ENCODE data around the gene DIAPH3. TPM values are rescaled to one million over a fixed set of nuclear protein-coding genes. Genes with fewer than 3 reads are reported as not detected.

DIAPH3 gene
- total RNA-seq, 6 experiments from 2014 or later: 18.4 to 38.5 (median 37.5) TPM

DNA sequence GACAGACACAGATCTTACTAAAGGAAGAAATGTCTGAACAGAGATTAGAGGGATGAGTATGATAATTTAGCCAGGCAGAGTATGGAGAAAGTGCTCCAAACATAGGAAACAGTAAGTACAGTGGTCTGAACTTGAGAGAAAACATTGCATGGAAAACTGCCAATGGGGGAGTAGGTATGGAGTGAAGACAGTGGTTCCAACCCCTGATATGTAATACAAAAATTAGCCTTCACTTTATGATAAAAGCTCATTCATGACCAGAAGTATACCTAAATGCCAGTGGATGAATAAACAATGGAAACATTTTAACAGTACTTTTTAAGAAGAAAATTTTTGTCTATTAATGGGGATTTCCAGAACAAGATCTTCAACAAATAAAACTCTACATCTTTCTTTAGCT lies 334.0 kb downstream of the DIAPH3 start:
- TF ChIP-seq, protein P1, sequence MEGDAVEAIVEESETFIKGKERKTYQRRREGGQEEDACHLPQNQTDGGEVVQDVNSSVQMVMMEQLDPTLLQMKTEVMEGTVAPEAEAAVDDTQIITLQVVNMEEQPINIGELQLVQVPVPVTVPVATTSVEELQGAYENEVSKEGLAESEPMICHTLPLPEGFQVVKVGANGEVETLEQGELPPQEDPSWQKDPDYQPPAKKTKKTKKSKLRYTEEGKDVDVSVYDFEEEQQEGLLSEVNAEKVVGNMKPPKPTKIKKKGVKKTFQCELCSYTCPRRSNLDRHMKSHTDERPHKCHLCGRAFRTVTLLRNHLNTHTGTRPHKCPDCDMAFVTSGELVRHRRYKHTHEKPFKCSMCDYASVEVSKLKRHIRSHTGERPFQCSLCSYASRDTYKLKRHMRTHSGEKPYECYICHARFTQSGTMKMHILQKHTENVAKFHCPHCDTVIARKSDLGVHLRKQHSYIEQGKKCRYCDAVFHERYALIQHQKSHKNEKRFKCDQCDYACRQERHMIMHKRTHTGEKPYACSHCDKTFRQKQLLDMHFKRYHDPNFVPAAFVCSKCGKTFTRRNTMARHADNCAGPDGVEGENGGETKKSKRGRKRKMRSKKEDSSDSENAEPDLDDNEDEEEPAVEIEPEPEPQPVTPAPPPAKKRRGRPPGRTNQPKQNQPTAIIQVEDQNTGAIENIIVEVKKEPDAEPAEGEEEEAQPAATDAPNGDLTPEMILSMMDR (IDR thresholded peaks at IDR 0.05): no peak
- no peaks in the 10 kb centered on the region for H3K9me3 Mint-ChIP-seq
- no peak overlapping the region for H3K4me3 Mint-ChIP-seq
- H3K27ac Mint-ChIP-seq: no peak overlapping the region
- peaks cover 5% of the 10 kb centered on the region for H3K4me1 Mint-ChIP-seq (ENCODE audit: low read depth)
- DNase-seq: no peak
- H3K27me3 Mint-ChIP-seq (ENCODE audit: insufficient read depth): no peaks in the 10 kb centered on the region
- H3K36me3 Mint-ChIP-seq (ENCODE audit: low read depth): peaks cover 5% of the 10 kb centered on the region; the same call in 1 of the 2 replicates

DNA sequence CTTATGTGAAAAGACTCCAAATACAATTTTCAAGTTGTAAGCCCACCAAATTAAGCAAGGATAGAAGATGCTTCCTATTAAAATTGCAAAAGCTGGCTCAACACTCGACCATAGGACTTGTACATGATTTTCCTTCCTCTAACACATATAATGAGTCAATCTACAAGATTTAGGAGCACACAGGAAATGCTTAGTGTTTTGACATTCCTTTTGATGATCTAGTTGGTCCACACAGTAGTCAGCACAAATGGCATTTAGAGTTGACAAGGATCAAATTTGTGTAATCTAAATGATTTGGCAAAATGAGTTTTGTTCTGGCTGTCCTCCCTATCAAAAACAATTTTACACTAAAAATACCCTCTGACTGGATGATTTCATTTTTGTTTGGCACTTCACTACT lies 340.2 kb downstream of the DIAPH3 start:
- Mint-ChIP-seq H3K4me3 (peak overlapping the region; percentile 64), H3K36me3 (ENCODE audit: low read depth) (peaks cover 5% of the 10 kb centered on the region; the same call in 1 of the 2 replicates), H3K27me3 (ENCODE audit: insufficient read depth) (no peaks in the 10 kb centered on the region), H3K27ac (peak overlapping the region; percentile 79), H3K9me3 (no peaks in the 10 kb centered on the region), H3K4me1 (ENCODE audit: low read depth) (peaks cover 19% of the 10 kb centered on the region)
- DNase-seq: peak; percentile 64
- TF ChIP-seq, protein P1 (IDR thresholded peaks at IDR 0.05): no peak

DNA sequence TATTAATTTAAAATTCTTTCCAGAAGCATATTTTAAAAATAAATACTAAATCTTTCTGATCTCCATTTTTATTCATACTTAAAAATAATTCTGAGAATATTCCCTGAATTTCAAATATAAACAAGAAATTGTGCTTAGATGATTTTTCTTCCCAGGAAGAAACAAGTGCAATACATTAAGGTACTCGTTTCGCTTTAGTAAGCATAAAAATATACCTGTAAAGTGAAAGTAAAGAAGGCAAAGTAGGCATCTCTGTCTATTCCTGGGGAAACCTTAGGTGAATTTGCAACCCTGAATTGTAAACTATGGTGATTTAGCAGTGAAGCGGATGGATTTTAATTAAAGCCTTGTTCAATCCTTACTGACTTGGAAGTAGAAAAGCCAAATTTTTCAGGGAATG lies 354.2 kb downstream of the DIAPH3 start:
- peaks cover 9% of the 10 kb centered on the region for H3K36me3 Mint-ChIP-seq (ENCODE audit: low read depth)
- no peak for DNase-seq
- no peaks in the 10 kb centered on the region for H3K27me3 Mint-ChIP-seq (ENCODE audit: insufficient read depth)
- H3K4me1 Mint-ChIP-seq (ENCODE audit: low read depth): peaks cover 10% of the 10 kb centered on the region
- H3K4me3 Mint-ChIP-seq: no peak overlapping the region
- TF ChIP-seq, protein P1 (IDR thresholded peaks at IDR 0.05): no peak
- no peaks in the 10 kb centered on the region for H3K9me3 Mint-ChIP-seq
- no peak overlapping the region for H3K27ac Mint-ChIP-seq

DNA sequence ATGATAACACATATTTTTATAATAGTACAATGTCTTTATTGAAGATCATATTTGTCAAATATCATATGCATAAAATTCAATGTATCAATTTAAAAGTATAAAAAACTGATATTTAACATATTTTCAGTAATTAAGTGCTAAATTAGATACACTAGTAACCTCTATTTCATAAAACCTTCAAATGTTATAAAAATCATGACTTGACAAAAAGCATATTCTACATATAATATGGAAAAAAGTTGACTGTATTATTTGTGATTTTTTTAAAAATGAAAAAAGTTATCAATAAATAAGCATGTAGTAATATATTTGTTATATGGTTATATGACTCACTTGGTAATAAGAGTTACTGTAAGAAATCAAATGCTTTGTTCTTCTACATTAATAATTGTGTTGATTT lies 356.9 kb downstream of the DIAPH3 start:
- Mint-ChIP-seq H3K4me3 (no peak overlapping the region), H3K27me3 (ENCODE audit: insufficient read depth) (no peaks in the 10 kb centered on the region), H3K36me3 (ENCODE audit: low read depth) (no peaks in the 10 kb centered on the region; the same call in 1 of the 2 replicates), H3K9me3 (no peaks in the 10 kb centered on the region), H3K27ac (no peak overlapping the region), H3K4me1 (ENCODE audit: low read depth) (peaks cover 19% of the 10 kb centered on the region)
- no peak for DNase-seq
- TF ChIP-seq, protein P1 (IDR thresholded peaks at IDR 0.05): no peak

DNA sequence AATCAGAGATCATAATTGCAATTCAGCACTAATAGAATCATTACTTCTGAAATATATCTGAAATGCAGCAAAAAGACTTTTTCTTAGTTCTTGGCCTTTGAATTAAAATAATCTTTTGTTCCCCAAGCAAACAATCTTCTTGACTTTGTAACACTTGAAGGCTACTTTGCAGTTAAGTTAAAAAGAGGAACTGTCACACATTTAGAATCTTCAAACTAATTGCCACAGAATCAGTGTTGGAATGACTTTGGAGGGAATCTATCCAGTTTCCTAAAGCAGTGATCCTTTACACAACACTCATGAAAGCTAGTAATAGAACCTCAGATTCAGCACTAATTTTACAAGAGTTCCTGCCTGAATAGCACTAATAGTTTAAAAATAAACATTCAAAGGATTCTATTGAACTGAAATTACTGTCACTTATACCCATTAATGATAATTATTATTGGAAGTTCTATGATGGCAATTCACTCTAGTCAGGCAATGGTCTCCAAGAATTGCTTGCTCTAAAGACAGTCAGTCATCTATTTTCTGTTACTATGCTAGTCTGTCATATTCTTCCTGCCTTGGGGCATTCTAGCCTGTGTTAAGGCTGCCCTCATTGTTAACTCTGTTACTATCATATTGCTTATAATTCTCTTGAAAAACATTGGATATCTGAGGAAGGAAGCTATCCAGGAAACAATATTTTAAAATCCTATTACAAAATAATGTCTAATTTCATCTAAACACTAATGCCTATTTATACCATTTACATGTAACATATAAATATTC lies 362.4 kb downstream of the DIAPH3 start:
- peaks cover 8% of the 10 kb centered on the region for H3K4me1 Mint-ChIP-seq (ENCODE audit: low read depth)
- no peak overlapping the region for H3K27ac Mint-ChIP-seq
- H3K9me3 Mint-ChIP-seq: no peaks in the 10 kb centered on the region
- H3K36me3 Mint-ChIP-seq (ENCODE audit: low read depth): no peaks in the 10 kb centered on the region; the same call in 1 of the 2 replicates
- TF ChIP-seq, protein P1 (IDR thresholded peaks at IDR 0.05): no peak
- H3K4me3 Mint-ChIP-seq: no peak overlapping the region
- DNase-seq: no peak
- no peaks in the 10 kb centered on the region for H3K27me3 Mint-ChIP-seq (ENCODE audit: insufficient read depth)

All from HFFc6 (cell line).